Activated CD4-positive, alpha-beta T cell treated with anti-CD3 and anti-CD28 coated beads, Interleukin-2, Interleukin-4, amounts not matched to agents 100 ng/mL and 50 ng/mL, durations not matched to agents 16 hours and 8 hours (primary cell): Measurements from ENCODE around the gene ARHGAP28.
A peak's percentile ranks its signal among the peaks of the same experiment; 100 is the strongest.

ENCODE experiments used
- DNase-seq: peaks from one replicate; pipeline ENCODE4 v3.0.0-alpha.2; 2020; ENCODE audit warnings: low spot score

The ARHGAP28 gene, protein sequence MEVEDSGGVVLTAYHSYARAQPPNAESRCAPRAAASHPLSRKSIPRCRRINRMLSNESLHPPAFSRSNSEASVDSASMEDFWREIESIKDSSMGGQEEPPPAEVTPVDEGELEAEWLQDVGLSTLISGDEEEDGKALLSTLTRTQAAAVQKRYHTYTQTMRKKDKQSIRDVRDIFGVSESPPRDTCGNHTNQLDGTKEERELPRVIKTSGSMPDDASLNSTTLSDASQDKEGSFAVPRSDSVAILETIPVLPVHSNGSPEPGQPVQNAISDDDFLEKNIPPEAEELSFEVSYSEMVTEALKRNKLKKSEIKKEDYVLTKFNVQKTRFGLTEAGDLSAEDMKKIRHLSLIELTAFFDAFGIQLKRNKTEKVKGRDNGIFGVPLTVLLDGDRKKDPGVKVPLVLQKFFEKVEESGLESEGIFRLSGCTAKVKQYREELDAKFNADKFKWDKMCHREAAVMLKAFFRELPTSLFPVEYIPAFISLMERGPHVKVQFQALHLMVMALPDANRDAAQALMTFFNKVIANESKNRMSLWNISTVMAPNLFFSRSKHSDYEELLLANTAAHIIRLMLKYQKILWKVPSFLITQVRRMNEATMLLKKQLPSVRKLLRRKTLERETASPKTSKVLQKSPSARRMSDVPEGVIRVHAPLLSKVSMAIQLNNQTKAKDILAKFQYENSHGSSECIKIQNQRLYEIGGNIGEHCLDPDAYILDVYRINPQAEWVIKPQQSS

GRCh38 chr18:6729247-6730091 is at the start of gene ARHGAP28:
TSS of gene ARHGAP28 (plus strand) at chr18:6729716. CDS start at chr18:6729822, 106 bp downstream.
- peak; percentile 25 for DNase-seq

GRCh38 chr18:6681331-6681875 is 48.1 kb upstream of the ARHGAP28 start:
- DNase-seq, result no peak

- no peak for DNase-seq
Measured at GRCh38 chr18:6682437-6683111, 46.9 kb upstream of the ARHGAP28 start.

- no peak for DNase-seq
Measured at GRCh38 chr18:6683112-6683876, 46.2 kb upstream of the ARHGAP28 start.

GRCh38 chr18:6687676-6688075 is 41.8 kb upstream of the ARHGAP28 start:
- no peak for DNase-seq

DNA sequence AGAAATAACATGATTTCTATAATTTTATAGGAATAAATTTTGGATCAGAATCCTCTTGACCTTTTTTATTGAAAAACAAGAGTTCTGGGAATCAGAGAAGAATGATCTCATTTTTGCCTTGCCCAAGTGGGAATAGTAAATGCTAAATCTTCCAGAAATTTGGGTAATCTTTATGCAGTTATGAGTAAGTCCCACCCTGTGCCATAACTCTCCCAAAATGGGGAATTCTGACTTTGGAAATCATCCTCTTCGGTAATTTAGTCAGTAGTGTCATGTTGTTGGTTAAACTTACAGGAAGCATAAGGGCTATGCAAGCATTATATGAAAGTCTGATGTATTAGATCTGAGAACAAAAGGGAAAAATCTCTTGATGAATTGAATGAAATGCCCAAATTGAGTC is 20.6 kb upstream of the ARHGAP28 start:
- DNase-seq, result no peak

DNA sequence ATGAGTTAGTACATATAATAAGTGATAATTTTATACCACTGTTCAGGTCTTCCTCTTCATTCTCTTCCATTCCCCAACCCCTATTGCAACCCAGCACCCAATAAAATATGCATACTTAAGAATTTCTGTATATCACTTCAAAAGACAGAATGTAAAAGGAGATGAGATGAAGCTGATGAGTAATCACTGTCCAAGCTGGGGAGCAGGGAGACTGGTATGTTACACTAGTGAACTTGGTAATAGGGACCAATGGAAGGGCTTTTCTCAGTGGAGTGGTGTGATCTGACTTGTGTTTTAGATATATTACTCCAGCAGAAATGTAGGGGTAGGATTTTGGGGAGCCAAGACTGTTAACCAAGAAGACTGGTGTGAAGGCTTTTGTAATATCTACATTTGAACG is 18.0 kb upstream of the ARHGAP28 start:
- DNase-seq, result no peak

- no peak for DNase-seq
Measured at GRCh38 chr18:6712401-6712800, 17.1 kb upstream of the ARHGAP28 start.

GRCh38 chr18:6714010-6714409 is 15.5 kb upstream of the ARHGAP28 start:
- no peak for DNase-seq

DNA sequence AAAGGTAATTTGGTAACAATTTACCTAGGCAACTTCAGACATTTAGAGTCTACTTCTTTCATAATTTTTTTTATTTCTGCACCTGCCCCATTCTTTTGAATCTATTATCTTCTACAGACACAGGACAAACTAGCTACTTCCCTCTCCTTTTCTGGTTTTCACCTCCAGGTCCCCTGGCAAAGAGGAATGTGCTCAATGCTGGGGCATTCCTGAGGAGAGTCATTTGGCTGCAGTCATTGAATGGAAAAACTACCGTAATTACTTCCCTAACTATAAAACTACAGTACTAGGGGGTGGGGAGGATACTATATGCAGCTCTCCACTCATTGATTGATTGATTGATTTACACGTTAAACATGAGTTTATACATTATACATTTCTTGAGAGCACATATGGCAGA is 11.2 kb upstream of the ARHGAP28 start:
- no peak for DNase-seq

DNA sequence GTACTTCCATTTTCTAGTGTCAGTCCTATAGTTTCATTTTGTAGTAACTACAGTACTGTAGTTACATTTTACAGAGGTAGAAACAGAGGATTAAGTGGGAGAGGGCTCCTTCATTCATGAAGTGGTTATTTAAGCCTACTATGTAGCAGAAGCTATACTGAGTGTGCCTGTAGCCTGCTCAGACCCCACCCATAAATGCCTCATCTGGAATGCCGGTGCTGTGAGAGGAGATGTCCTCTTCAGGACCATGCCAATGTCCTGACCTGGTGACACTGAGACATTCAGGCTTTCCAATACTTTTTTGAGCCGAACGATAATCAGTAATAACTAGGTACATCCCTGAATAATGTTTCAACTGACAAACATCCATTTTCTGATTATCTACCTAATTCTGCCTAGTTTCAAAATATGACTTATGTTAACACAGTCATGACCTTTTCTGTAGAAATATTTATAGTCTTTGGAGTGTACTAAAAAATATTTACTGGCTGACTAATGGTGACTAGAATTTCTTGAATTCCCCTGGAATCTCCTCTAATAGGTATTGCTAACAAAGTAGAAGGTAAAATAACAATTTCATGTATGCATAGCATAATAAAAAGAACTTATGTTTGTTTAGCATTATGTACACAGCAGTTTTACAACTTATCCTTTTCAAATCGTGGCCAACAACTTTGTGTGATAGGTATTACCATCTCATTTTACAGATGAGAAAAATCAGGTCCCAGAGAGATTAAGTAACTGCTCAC is 10.2 kb upstream of the ARHGAP28 start:
- DNase-seq, result no peak

DNA sequence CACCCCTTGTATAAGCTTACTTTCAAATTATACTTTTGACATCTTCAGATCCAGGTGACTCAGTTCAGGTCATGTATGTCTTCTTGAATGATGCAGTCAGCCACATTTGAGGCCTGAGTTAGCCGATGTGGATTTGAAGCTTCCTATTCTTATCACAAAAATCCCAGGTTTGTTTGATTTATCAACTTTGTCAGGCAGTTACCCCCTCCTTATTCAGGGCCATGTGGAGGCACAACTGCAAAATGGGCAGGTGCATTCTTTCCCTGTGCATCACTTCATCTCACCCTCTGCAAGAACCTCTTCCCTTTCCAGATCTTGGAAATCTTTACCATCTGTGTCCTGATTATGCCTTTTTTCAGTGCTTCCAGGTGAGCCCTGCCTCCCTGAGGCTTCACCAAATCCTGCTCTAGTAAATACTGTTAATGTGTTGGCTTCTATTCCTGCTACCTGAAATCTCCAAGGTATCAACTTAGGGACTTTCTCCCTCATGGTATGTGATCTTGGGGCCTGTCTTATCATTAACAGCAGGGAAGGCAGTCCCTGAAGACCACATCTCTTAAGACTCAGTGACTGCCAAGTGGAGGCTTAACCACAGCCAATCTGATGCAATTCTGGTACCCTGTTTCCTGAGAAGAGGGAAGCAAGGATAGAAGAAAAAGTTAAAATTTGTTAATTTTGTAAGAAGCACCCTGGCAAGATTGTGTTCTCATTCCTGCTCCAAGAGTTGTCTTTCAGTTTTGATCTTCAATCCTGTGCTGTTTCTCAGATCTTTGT is 9.4 kb upstream of the ARHGAP28 start:
- DNase-seq, result no peak

- no peak for DNase-seq
Measured at GRCh38 chr18:6721755-6722154, 7.8 kb upstream of the ARHGAP28 start.

DNA sequence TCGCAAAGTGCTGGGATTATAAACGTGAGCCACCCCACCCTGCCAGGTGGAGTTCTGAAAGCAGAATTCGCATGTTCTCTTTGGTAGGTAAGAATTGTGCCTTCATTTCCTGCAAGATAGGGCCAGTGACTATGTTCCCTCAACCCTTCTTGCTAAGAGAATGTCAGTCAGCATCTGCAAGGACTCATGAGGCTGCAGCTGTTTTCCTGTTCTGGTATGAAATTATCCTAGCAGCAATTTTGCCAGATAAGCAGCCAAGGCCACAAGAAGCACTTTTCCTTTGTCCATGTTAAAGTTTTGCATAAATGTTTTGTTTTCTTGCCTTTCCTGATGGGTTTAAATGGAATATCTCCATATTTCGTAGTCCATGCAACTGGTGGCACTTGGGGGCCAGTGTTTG is 6.8 kb upstream of the ARHGAP28 start:
- DNase-seq, result no peak

GRCh38 chr18:6724331-6724730 is 5.2 kb upstream of the ARHGAP28 start:
- DNase-seq, result no peak

GRCh38 chr18:6728331-6728730 is 1.2 kb upstream of the ARHGAP28 start:
- DNase-seq, result no peak

DNA sequence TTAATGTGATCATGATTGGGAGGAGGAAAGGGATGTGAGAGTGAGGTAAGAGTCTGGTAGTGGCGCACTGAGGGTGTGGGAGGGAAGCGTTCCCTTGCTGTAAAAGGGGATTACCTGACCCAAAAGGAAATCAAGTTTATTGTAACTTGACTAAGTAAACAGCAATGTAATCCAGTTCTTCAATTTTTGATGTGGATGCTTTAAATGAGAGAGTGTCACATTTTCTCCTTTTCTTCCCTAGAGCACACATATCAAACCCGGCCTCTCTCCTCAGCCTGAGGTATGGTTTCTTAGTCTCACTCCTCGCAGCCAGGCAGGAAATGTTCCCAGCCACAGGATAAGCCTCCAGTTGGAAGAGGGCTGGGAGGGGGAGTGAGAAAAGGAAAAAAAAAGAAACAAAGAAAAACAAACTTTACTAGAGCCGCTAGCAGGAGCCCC is 688 bp upstream of the ARHGAP28 start:
- DNase-seq, result no peak

DNA sequence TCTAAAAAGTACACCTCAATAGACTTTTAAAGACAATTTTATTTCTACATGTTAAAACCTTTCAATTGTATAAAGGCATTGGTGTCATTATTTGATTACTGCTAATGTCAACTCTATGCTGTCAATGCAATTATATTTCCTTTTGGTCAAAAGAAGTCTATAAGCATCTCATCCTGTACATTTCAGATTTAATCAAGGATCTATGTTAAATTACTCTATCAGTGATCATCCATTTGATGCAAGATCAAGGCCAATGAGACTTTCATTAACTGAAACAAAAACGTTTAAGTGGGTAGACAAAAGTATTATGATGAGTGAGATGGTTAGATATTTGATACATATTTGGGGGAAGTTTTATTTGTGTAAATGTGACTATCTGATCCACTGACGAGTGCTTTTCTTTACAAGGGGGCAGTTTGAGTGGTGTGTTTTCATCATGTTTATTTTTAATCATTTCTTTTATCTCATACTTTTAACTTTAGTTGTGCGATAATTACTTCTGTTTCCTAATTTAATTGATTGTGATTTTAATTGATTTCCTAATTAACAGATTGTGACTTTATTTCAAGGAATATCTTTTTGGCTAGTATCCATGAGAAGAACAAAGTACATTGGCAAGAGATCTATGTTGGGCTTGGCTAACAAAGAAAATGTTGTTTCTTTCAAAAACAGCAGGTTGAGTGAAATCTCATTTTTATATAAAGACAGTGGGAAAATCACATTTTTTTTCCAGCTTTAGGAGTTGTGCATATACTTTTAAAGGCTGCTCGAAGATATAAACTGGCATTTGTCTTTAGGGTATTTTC is 1.1 kb downstream of the ARHGAP28 start:
- DNase-seq, result no peak

DNA sequence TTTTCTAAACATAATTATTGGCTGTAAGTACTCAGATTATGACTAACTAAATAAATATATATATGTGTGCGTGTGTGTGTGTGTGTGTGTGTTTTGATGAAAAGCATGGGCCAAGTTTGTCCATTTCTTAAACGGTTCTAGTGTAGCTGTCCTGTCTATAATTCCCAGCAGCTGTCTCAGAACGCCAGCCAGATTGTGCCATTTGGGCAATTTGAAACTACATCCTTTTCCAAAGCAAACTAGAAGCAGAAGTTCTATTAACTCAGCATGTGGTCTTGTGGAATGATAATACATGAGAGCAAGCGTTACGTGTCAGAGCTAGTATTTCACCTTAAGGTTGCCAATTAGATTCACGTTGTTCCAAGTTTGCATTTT is 1.7 kb downstream of the ARHGAP28 start:
- DNase-seq, result no peak
